PC-3 (cell line): ENCODE data around the gene P2RX3.

Experiments used
- EZH2 ChIP-seq: fragments of 300-600 bp; sonication (generic); IDR thresholded peaks from one replicate; pipeline ENCODE4 v1.6.1; 2017; ENCODE audit warnings: antibody characterized with exemption, mild to moderate bottlenecking, low read length; ENCODE audit not compliant: unreplicated experiment
- TF ChIP-seq, protein P1 (sequence below): fragments of 300-600 bp; sonication (generic); conservative IDR thresholded peaks from 2 replicates; pipeline ENCODE4 v1.5.1; 2017; ENCODE audit warnings: antibody characterized with exemption, low read depth, mild to moderate bottlenecking, low read length

DNA sequence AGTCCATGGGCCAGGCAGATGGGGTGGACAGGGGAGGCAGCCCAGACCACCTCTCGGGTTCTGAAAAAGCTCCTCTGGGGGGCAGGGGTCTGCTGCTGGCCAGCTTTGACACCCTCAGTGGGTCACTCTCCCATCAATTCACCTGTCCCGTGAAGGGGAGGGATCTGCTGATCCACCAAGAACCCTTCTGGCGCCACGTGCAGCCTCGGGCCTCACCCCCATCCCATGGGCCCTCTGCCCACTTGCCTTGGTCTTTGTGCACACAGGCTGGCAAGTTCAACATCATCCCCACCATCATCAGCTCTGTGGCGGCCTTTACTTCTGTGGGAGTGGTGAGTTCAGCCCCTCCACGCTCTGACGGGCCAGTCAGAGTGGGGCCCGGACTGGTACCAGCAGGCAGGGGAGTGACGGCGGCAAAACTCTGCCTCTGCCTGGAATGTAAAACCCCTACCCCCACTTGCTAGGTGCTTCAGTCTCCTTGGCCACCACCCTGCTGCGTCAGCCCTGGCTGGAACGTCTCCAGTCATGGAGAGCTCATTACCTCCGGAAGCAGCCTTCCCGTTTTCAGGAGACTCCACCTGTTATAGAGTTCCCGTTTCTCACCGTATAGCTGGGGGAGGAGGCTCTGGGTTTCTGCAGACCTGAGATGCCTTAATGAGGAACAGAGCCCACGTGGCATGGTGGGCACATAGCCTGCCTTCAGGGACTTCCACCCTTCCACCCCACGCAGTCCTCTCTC is 30.1 kb downstream of the P2RX3 start:
- TF ChIP-seq, protein P1, sequence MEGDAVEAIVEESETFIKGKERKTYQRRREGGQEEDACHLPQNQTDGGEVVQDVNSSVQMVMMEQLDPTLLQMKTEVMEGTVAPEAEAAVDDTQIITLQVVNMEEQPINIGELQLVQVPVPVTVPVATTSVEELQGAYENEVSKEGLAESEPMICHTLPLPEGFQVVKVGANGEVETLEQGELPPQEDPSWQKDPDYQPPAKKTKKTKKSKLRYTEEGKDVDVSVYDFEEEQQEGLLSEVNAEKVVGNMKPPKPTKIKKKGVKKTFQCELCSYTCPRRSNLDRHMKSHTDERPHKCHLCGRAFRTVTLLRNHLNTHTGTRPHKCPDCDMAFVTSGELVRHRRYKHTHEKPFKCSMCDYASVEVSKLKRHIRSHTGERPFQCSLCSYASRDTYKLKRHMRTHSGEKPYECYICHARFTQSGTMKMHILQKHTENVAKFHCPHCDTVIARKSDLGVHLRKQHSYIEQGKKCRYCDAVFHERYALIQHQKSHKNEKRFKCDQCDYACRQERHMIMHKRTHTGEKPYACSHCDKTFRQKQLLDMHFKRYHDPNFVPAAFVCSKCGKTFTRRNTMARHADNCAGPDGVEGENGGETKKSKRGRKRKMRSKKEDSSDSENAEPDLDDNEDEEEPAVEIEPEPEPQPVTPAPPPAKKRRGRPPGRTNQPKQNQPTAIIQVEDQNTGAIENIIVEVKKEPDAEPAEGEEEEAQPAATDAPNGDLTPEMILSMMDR, result no peak
- no peak for TF ChIP-seq EZH2
